DND-41 (cell line): Measurements from ENCODE around the gene PTBP3.

Experiments
- CTCF ChIP-seq: IDR thresholded peaks from 2 replicates; pipeline ENCODE4 v1.5.1; 2012; ENCODE audit warnings: borderline replicate concordance, low read length, moderate library complexity, mild to moderate bottlenecking; ENCODE audit not compliant: poor library complexity, severe bottlenecking; ENCODE audit errors: extremely low read depth
- EZH2 ChIP-seq: IDR thresholded peaks from 3 replicates; pipeline ENCODE4 v1.6.1; 2012; ENCODE audit warnings: borderline replicate concordance, low read depth, mild to moderate bottlenecking, moderate library complexity, low read length, inconsistent platforms; ENCODE audit not compliant: severe bottlenecking

DNA sequence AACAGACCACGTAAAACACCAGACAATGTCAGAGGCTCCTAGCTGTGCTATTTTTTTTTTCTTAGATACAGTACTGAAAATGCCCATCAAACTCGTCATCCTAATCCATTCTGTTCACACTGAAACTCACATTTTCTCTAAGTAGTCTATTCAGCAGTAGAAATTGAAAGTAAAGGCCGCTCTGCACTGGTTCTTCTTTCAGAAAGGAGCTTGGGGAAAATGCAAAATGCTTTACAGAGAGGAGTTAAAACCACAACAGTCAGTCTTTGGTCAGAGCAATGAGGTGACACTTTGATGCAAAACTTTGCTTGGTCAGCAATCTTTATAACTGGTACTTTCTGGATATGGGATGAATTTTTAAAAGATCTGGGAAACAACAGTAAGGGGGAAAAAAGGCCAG, 114.5 kb downstream of the PTBP3 start:
- no peak for TF ChIP-seq EZH2
- TF ChIP-seq CTCF, result no peak
